Measurements from ENCODE around the gene SPAG6. TPM values are rescaled to one million over a fixed set of nuclear protein-coding genes. Genes with fewer than 3 reads are reported as not detected.
"Not testable (repeated sequence)": the region's sequence is repeated elsewhere in the genome, so short reads cannot be mapped to it uniquely, and the experiment has no call there.

SPAG6 gene
- total and polyA plus RNA-seq, 9 of the 15 experiments (the other 6 are each of a cell fraction or from before 2014, with no cell fraction given): 3.5 to 23.1 (median 11.8) TPM

- 86% methylated on average over 10 of the region's 10 CpGs for WGBS (ENCODE audit: insufficient coverage, low coverage, missing lambda C conversion rate)
- H3K9me3 ChIP-seq (replicated peaks; ENCODE audit: control insufficient read depth, insufficient read depth, low read depth, low read length); H3K79me2 ChIP-seq (ENCODE audit: control insufficient read depth, insufficient read depth, low read length); ATAC-seq; H3K36me3 ChIP-seq (ENCODE audit: control insufficient read depth, insufficient read depth, low read length); CTCF ChIA-PET (ENCODE audit: low intra/inter-chr PET ratio); in situ Hi-C loops (cut with MboI); H3K4me2 ChIP-seq (ENCODE audit: insufficient read depth, low read length); H3K4me3 ChIP-seq; BruUV-seq (replicated peaks); H4K20me1 ChIP-seq (replicated peaks; ENCODE audit: control insufficient read depth, insufficient read depth, low read length); DNase-seq (ENCODE audit: extremely low read depth in 1 of 4, low spot score in 3 of 4); H3K27me3 ChIP-seq (ENCODE audit: control insufficient read depth in 2 of 2, insufficient read depth in 2 of 2, low read length in 2 of 2); FAIRE-seq; H3K9me1 ChIP-seq (ENCODE audit: control insufficient read depth, insufficient read depth, low read length): not testable (repeated sequence)
- POLR2A ChIA-PET: interaction anchor here (0.9 kb wide), 1 partner anchor 13 kb away, joined by 5 read pairs; no protein-coding TSS in a partner anchor
- Histone ChIP-seq H3K4me1 (replicated peaks in 1 of 2; ENCODE audit: control insufficient read depth in 2 of 2, insufficient read depth in 2 of 2, low read length in 2 of 2) (peaks cover 0 to 10% of the 10 kb centered on the region in 2 experiments; a peak in 3 of 5 replicates), H3K27ac (ENCODE audit: extremely low read depth, low read depth, low read length) (0 out of 3 replicates have a peak overlapping the region, but pooled peaks have one; percentile 47), H3K9ac (ENCODE audit: insufficient read depth in 1 of 2, low read depth in 2 of 2, low read length in 2 of 2) (peak overlapping the region in 1 of 2 experiments; percentile 47; a peak in 1 of 4 replicates), H2AFZ (ENCODE audit: low read depth, low read length) (peak overlapping the region; percentile 86)
- intact Hi-C loops (cut with micrococcal nuclease): loop anchor here (10.0 kb wide), 1 partner anchor 745 kb away; no protein-coding TSS in a partner anchor
- TF ChIP-seq ADNP (tag; IDR thresholded peaks at IDR 0.05): peak; percentile 65
- 0 out of 2 replicates have a peak, but pooled peaks have one; percentile 9 for TF ChIP-seq EGR1 (conservative IDR thresholded peaks at IDR 0.05)
- 0 out of 2 replicates have a peak, but pooled peaks have one; percentile 28 for TF ChIP-seq DMBX1 (CRISPR knock-in tag; IDR thresholded peaks at IDR 0.05; ENCODE audit: borderline replicate concordance)
- TF ChIP-seq CC2D1A (IDR thresholded peaks at IDR 0.05): peak; percentile 58; the same call in 1 of the 2 replicates
These were observed 35.3 kb upstream of the SPAG6 start for GRCh38 chr10:22310012-22310411.

DNA sequence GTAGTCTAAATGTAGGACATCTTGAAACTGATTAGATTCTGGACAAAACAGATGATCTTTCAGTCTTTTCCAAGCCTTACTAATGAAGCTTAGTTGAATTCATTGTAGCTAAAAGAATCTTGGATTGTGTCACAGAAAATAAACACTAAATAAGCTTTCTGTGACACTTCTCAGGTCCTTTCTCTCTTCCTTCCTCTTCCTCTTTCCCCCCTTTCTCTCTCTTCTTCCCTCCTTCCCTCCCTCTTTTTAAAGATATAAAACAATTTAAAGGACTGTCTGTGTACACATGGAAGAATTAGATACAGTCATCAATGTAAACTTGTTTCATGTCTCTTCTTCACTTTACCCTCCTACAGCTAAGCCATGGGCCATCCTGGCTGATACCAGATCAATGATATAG, 34.4 kb upstream of the SPAG6 start:
- POLR2A ChIA-PET: interaction anchor here (0.8 kb wide), 1 partner anchor 1176 kb away, joined by 3 read pairs; no protein-coding TSS in a partner anchor
- DNase-seq (ENCODE audit: extremely low read depth in 1 of 4, low spot score in 3 of 4) (no peak), ATAC-seq (peak; percentile 3), FAIRE-seq (no peak)
- Histone ChIP-seq H3K4me2 (ENCODE audit: insufficient read depth, low read length) (peak overlapping the region; percentile 17; the same call in 1 of the 2 replicates), H3K36me3 (ENCODE audit: control insufficient read depth, insufficient read depth, low read length) (no peaks in the 10 kb centered on the region; the same call in 2 of the 3 replicates), H3K27me3 (ENCODE audit: control insufficient read depth in 2 of 2, insufficient read depth in 2 of 2, low read length in 2 of 2) (no peaks in the 10 kb centered on the region), H3K79me2 (ENCODE audit: control insufficient read depth, insufficient read depth, low read length) (peaks cover 11% of the 10 kb centered on the region; the same call in 2 of the 3 replicates), H3K9me1 (ENCODE audit: control insufficient read depth, insufficient read depth, low read length) (no peaks in the 10 kb centered on the region), H3K4me3 (no peak overlapping the region), H2AFZ (ENCODE audit: low read depth, low read length) (peak overlapping the region; percentile 86), H3K4me1 (replicated peaks in 1 of 2; ENCODE audit: control insufficient read depth in 2 of 2, insufficient read depth in 2 of 2, low read length in 2 of 2) (peaks cover 3 to 10% of the 10 kb centered on the region in 2 experiments; a peak in 4 of 5 replicates), H3K9me3 (replicated peaks; ENCODE audit: control insufficient read depth, insufficient read depth, low read depth, low read length) (no peaks in the 10 kb centered on the region), H3K9ac (ENCODE audit: insufficient read depth in 1 of 2, low read depth in 2 of 2, low read length in 2 of 2) (peak overlapping the region in 1 of 2 experiments; percentile 47; a peak in 2 of 4 replicates), H3K27ac (ENCODE audit: extremely low read depth, low read depth, low read length) (peak overlapping the region; percentile 47; the same call in 2 of the 3 replicates), H4K20me1 (replicated peaks; ENCODE audit: control insufficient read depth, insufficient read depth, low read length) (no peaks in the 10 kb centered on the region)
- intact Hi-C loops (cut with micrococcal nuclease): loop anchor here (10.0 kb wide), 1 partner anchor 744 kb away; no protein-coding TSS in a partner anchor
- in situ Hi-C loops (cut with MboI): no loop called here
- no TSS peak for BruUV-seq (replicated peaks)
- CTCF ChIA-PET (ENCODE audit: low intra/inter-chr PET ratio): no interaction called here
- TF ChIP-seq ZBTB2 (IDR thresholded peaks at IDR 0.05): 0 out of 2 replicates have a peak, but pooled peaks have one; percentile 47
- 0 out of 4 replicates have a peak, but pooled peaks of 1 of the 2 experiments have one; percentile 5 for TF ChIP-seq FOXA3 (CRISPR knock-in tag; conservative IDR thresholded peaks at IDR 0.05 in 1 of 2, IDR thresholded peaks at IDR 0.05 in 1 of 2)
- no peak for TF ChIP-seq ZNF184 (CRISPR knock-in tag; IDR thresholded peaks at IDR 0.05)
- no peak for TF ChIP-seq FOXM1 (IDR thresholded peaks at IDR 0.05; ENCODE audit: low read depth)
- TF ChIP-seq FOXM1 (CRISPR knock-in tag; IDR thresholded peaks at IDR 0.05; ENCODE audit: low read depth): no peak
- TF ChIP-seq FOXJ2 (tag; IDR thresholded peaks at IDR 0.05): no peak
- TF ChIP-seq CHAMP1 (IDR thresholded peaks at IDR 0.05): peak; percentile 34; the same call in 1 of the 2 replicates
- no peak for TF ChIP-seq SRF (CRISPR knock-in tag; IDR thresholded peaks at IDR 0.05)
